Brain microvascular endothelial cell (primary cell): Measurements from ENCODE around the gene MKKS.
"Not testable (repeated sequence)": the region's sequence is repeated elsewhere in the genome, so short reads cannot be mapped to it uniquely, and the experiment has no call there.

ENCODE experiments used
- DNase-seq: peaks from one replicate; pipeline ENCODE4 v3.0.0-alpha.2; 2020
- H3K27ac ChIP-seq: fragments of 250-450 bp; sonication (Bioruptor Pico); 2 replicates; pipeline ENCODE4 v1.5.1; 2020; ENCODE audit warnings: mild to moderate bottlenecking, moderate library complexity
- H3K27me3 ChIP-seq: fragments of 250-450 bp; sonication (Bioruptor Pico); replicated peaks from 2 replicates; pipeline ENCODE4 v1.5.1; 2020; ENCODE audit warnings: mild to moderate bottlenecking
- H3K36me3 ChIP-seq: fragments of 250-450 bp; sonication (Bioruptor Pico); replicated peaks from 2 replicates; pipeline ENCODE4 v1.5.1; 2020; ENCODE audit warnings: mild to moderate bottlenecking
- H3K4me3 ChIP-seq: 2 replicates; pipeline ENCODE4 v1.5.1; 2011; ENCODE audit warnings: low read depth, mild to moderate bottlenecking, control low read depth, low read length, moderate library complexity
- in situ Hi-C: cut with HindIII; loops from 2 replicates; pipeline ENCODE4 v1.10.0; 2017; ENCODE audit warnings: low sequenced_read_pairs, low pct_ligation_motif_present
- TF ChIP-seq, protein P1 (sequence below): IDR thresholded peaks from 2 replicates; pipeline ENCODE4 v1.5.1; 2011; ENCODE audit warnings: low read depth, mild to moderate bottlenecking, moderate library complexity, low read length, control low read depth, inconsistent platforms; ENCODE audit errors: missing control alignments

The MKKS gene

DNA sequence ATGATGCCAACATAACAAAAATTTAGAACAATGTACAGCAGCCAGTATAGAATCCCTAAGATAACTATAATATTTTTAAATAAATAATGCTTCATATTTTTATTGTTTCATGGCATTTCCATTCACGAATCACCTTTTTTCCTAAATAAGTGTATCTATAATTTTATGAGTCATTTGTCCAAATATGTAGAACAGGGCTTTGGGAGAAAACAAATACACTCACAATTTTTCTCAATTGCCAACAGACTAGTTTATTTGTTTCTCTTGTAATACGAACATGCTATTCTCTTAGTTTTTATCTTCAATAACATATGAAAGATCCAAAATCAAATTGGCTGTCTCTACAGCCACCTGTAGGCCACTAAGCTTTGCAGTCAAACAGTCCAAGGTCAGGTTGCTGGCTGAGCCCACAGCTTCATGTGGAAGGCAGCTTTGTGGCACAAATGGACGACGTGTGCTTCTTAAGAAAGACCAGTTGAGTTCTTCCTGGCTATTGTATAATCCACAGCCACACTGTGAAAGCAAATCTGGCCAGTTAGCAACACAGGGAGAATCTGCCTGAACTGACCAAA, 29.0 kb downstream of the MKKS start:
- H3K36me3 ChIP-seq, result peaks cover 3% of the 10 kb centered on the region
- TF ChIP-seq, protein P1, sequence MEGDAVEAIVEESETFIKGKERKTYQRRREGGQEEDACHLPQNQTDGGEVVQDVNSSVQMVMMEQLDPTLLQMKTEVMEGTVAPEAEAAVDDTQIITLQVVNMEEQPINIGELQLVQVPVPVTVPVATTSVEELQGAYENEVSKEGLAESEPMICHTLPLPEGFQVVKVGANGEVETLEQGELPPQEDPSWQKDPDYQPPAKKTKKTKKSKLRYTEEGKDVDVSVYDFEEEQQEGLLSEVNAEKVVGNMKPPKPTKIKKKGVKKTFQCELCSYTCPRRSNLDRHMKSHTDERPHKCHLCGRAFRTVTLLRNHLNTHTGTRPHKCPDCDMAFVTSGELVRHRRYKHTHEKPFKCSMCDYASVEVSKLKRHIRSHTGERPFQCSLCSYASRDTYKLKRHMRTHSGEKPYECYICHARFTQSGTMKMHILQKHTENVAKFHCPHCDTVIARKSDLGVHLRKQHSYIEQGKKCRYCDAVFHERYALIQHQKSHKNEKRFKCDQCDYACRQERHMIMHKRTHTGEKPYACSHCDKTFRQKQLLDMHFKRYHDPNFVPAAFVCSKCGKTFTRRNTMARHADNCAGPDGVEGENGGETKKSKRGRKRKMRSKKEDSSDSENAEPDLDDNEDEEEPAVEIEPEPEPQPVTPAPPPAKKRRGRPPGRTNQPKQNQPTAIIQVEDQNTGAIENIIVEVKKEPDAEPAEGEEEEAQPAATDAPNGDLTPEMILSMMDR, result peak; percentile 16
- no peaks in the 10 kb centered on the region for H3K27me3 ChIP-seq
- DNase-seq, result no peak
- no peak overlapping the region for H3K4me3 ChIP-seq
- no peak overlapping the region for H3K27ac ChIP-seq
- in situ Hi-C loops, result no loop called here

DNA sequence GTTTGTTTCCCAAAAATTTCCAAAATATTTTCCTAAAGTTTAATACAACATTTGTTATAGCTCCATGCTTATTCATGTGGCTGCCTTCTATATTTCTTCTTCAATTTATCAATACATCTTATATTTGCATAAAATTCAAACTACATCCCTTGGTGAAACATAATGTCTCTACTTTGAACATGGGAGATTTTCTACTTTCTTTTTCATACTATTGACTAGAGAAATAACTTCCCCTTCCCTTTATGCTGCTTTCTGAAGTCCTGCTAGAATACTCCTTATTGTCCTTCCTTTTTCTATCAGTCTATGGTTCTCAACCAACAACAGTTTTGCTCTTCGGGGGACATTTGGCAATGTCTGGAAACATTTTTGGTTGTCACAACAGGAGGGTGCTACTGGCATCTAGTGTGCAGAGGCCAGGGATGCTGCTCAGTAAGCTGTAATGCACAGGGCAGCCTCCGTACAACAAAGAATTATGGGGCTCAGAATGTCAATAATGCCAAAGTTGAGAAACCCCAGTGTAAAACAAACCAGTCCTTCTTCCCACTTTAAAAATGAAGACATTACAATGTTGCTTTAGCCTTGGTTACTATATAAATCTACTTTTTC, 29.9 kb downstream of the MKKS start:
- Histone ChIP-seq H3K36me3 (peaks cover 3% of the 10 kb centered on the region), H3K27ac (no peak overlapping the region), H3K4me3 (no peak overlapping the region), H3K27me3 (no peaks in the 10 kb centered on the region)
- TF ChIP-seq, protein P1, result no peak
- in situ Hi-C loops, result no loop called here
- no peak for DNase-seq

DNA sequence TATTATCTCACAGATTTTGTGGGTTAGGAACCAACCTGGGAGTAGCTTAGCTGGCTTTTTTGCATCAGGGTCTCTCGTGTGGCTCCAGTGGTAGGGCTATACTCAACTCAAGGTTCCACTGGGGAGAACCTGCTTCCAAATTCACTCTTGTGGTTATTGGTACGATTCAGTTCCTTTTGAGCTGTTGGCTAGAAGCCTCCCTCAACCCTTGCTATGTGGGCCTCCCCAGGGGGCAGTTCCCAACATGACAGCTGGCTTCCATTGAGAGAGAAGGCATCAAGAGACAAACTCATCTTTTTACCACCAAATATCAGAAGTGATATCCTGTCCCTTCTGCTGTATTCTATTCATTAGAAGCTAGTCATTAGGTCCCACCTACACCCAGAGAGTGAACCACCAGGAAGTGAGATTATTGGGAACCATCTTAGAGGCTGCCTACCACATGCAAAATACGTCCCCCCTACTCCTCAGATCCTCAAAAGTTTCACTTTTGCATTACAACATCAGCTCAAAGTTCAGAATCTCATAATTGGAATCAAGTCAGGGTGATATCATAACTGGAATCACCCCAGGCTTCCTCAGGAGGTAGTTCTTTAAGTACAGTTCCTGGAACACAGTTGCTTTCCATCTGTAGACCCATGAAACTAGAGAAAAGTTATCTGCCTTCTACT, 30.9 kb downstream of the MKKS start:
- no peaks in the 10 kb centered on the region for H3K27me3 ChIP-seq
- no peak for DNase-seq
- in situ Hi-C loops, result no loop called here
- no peak overlapping the region for H3K27ac ChIP-seq
- H3K4me3 ChIP-seq, result no peak overlapping the region
- peaks cover 3% of the 10 kb centered on the region for H3K36me3 ChIP-seq
- TF ChIP-seq, protein P1, result no peak

DNA sequence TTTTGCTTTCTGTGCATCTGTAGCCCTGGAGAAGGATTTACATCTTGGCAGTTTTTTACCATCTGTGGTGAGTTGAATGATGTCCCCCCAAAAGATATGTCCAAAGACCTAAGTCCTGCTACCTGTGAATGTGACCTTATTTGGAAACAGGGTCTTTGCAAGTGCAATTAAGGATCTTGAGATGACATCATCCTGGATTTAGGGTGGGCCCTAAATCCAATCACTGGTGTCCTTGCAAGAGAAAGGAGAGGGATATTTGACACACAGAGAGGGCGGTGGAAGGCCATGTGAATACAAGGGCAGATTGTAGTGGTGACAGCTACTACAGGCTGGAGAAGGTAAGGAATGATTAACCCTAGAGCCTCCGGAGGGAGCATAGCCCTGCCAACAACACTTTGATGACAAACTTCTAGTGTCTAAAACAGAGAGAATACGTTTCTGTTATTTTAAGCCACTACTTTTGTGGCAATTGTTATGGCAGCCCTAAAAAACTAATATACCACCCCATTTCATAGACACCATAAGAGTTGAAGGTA, 35.1 kb downstream of the MKKS start:
- Histone ChIP-seq H3K27ac (no peak overlapping the region), H3K4me3 (no peak overlapping the region), H3K36me3 (no peaks in the 10 kb centered on the region), H3K27me3 (no peaks in the 10 kb centered on the region)
- TF ChIP-seq, protein P1, result no peak
- in situ Hi-C loops, result no loop called here
- no peak for DNase-seq

DNA sequence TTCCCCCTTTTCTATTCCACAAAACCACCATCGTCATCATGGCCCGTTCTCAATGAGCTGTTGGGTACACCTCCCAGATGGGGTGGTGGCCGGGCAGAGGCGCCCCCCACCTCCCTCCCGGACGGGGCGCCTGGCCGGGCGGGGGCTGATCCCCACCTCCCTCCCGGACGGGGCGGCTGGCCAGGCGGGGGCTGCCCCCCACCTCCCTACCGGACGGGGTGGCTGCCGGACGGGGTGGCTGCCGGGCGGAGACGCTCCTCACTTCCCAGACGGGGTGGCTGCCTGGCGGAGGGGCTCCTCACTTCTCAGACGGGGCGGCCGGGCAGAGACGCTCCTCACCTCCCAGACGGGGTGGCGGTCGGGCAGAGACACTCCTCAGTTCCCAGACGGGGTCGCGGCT, 39.3 kb downstream of the MKKS start:
- H3K36me3 ChIP-seq, H3K27ac ChIP-seq, H3K27me3 ChIP-seq, H3K4me3 ChIP-seq, in situ Hi-C loops, DNase-seq: not testable (repeated sequence)

DNA sequence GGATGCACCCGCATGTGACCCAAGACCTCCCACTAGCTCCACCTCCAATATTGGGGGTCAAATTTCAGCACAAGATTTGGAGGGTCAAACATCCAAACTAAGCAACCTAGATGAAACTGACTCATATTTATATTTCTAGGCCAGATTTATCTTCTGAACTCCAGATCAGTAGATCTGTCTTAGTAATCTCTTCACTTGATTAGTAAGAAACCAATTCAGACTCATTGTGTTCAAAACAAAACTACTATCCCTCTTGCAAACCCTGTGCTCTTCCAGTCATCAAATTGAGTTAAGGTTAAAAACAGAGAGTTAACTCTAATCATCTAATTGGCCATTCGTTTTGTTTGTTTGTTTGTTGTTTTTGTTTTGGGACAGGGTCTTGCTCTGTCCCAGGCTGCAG, 43.3 kb downstream of the MKKS start:
- H3K4me3 ChIP-seq, result no peak overlapping the region
- in situ Hi-C loops, result no loop called here
- TF ChIP-seq, protein P1, result no peak
- no peaks in the 10 kb centered on the region for H3K36me3 ChIP-seq
- no peaks in the 10 kb centered on the region for H3K27me3 ChIP-seq
- DNase-seq, result no peak
- no peak overlapping the region for H3K27ac ChIP-seq
